Activated T-cell treated with anti-CD3 and anti-CD28 coated beads, Interleukin-2, amount 50 U/mL, for 1 hour (primary cell): Measurements from ENCODE around the gene NSMCE3.
"Not testable (repeated sequence)": the region's sequence is repeated elsewhere in the genome, so short reads cannot be mapped to it uniquely, and the experiment has no call there.

Experiments used
- DNase-seq: peaks from one replicate; pipeline ENCODE4 v3.0.0-alpha.2; 2020

The NSMCE3 gene

GRCh38 chr15:29268706-29269484 is 727 bp downstream of the NSMCE3 start:
- DNase-seq: no peak

GRCh38 chr15:29266052-29266582 is 3.5 kb downstream of the NSMCE3 start:
- no peak for DNase-seq

- no peak for DNase-seq
Measured at GRCh38 chr15:29263289-29263688, 6.3 kb downstream of the NSMCE3 start.

DNA sequence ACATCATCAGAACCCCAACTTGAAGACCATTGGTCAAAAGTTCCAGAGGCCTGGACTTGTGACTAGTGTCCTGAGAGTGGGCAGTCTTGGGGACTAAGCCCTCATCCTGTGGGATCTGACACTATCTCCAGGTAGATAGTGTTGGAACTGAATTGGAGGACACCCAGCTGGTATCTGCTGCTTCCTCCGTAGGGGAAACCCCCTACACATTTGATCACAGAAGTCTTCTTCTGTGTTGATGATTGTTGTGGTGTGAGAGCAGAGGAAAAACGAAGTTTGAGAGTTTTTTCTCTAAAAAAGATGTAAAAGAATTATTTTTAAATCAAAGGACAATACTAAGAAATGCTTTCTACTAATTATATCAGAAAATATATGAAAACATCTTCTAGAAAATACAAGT is 6.9 kb downstream of the NSMCE3 start:
- no peak for DNase-seq

DNA sequence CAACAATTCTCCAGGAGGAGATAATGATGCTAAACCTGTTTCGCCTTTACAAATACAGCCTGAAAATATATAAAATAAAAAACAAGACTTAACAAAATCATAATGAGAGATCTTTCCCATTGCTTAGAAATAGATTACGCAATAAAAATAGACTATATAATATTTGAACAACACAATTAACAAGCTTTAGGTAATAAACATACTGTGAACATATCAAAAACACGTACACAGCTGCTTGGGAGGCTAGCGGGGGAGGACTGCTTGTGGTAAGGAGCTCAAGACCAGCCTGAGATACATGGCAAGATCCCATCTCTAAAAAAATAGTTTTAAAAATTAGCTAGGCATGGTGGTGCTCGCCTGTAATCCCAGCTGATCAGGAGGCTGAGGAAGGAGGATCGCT is 8.7 kb downstream of the NSMCE3 start:
- DNase-seq: no peak

DNA sequence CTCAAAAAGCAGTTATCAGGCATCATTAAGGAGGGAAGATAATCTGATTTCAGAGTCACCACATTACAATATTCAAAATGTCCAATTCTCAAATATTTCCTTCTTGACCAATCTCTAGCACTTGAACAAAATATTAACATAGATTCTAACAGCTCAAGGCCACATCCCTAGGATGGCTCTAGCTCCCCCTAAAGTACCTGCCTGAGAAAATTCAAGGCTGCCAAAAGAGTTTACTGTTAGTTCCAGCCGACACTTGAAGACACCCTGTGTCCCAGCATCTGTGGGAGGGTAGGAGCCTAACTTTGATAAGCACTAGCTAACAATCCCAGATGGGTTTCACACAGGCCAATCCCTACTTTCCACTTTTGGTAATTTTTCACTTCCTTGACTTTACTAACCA is 10.4 kb downstream of the NSMCE3 start:
- no peak for DNase-seq

DNA sequence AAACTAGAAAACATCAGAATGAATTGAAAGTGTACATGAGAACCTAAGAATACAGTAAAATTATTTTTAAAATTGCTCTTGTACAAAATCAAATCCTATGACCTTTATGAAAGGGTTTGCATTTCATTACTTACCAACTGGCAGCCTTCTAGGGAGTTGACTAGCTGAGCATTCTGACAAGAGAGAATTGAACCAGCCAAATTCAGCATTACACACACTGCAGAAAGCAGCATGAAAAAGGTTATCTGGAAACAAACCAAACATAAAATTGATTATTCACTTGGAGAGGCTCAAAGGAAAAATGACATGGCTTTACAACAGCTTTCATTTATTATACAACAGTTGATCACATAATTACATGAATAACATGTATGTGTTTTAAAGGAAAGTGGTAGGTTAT is 17.4 kb downstream of the NSMCE3 start:
- DNase-seq: no peak

- DNase-seq: no peak
Measured at GRCh38 chr15:29244544-29244943, 25.1 kb downstream of the NSMCE3 start.

GRCh38 chr15:29244123-29244522 is 25.5 kb downstream of the NSMCE3 start:
- DNase-seq: no peak

DNA sequence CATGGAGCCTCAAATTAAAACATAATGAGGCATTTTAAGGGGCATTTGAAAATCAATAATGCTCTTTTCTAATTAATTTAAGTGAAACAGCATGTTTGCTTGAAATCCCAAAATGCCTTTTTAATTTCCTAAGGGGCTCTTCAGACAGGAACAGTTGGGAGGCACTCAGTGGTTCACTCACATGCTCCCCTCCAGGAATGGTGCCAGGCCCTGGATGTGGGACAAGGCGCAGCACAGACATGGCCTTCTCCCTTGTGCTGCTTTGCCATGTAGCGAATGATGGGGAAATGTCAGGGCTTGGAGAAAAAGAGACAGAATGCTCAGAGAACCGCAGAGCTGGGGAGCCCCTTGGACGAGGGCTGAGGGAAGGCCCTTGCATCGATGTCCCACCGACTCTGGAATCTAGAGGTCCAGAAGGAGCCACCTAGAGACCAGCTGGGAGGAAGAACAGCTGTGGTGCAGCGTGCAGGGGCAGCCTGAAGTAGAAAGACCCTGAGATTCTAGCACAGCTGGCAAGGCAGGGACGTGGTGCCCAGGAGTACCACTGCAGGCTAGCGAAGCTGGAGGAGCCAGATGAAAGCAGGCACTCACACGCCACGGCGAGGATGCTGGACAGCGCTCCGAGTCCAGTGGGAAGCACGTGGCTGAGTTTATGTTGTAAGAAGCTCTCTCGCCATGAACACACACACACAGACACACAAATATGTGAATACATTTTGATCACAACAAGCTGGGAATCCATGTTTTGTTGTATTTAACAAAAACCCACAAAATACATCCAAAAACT is 27.0 kb downstream of the NSMCE3 start:
- DNase-seq: no peak

DNA sequence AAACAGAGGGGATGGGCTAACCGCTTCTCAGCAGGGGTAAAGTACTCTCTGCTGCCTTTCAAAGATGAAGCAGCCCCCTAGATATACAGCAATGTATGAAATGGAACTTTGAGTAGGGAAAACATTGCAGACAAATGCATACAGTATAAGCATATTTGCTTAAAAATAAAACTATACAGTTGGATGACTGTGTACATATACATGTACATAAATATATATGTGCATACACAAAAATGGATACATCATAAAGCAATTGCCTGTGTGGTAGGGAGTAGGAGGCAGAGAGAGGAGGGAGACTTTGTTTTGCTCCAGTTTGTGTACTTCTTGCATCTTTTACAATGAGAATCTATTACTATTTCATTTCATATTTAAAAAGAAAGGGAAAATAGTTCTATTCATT is 28.4 kb downstream of the NSMCE3 start:
- no peak for DNase-seq

- no peak for DNase-seq
Measured at GRCh38 chr15:29239395-29239794, 30.2 kb downstream of the NSMCE3 start.

- no peak for DNase-seq
Measured at GRCh38 chr15:29233566-29233965, 36.1 kb downstream of the NSMCE3 start.

DNA sequence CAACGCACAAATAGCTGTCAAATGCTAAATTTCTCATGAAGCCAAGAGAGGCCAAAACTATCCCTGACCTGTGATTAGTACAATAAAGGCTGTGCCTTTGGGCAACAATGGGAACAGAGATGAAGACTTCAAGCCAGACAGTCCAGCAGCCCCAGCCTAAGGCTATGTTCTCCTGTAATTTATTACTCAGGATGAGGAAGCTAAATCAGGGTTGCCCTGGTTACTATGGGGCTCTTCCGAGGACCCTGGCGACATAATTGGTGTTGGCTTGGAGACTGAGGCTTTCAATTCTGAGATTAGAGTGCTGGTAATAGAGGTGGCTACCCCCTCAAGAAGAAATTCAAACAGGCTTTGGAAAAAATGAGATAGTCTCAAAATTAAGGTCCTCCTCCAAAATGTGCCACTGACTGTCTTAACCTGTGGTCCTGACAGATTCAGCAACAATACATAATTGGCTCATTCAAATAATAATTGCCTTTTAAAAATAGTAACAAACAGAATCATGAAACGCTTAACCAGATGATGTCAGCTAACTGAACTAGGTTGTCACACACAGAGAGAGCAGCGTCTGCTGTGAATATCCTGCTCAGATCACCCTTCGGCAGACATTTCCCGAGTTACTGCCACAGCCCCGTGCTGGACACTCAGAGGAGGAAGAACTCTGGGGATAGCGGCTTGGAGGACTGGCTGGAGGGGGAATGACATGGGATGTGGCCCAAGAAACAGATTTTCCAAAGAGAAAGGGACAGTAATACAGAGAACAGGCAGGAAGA is 43.0 kb downstream of the NSMCE3 start:
- no peak for DNase-seq

DNA sequence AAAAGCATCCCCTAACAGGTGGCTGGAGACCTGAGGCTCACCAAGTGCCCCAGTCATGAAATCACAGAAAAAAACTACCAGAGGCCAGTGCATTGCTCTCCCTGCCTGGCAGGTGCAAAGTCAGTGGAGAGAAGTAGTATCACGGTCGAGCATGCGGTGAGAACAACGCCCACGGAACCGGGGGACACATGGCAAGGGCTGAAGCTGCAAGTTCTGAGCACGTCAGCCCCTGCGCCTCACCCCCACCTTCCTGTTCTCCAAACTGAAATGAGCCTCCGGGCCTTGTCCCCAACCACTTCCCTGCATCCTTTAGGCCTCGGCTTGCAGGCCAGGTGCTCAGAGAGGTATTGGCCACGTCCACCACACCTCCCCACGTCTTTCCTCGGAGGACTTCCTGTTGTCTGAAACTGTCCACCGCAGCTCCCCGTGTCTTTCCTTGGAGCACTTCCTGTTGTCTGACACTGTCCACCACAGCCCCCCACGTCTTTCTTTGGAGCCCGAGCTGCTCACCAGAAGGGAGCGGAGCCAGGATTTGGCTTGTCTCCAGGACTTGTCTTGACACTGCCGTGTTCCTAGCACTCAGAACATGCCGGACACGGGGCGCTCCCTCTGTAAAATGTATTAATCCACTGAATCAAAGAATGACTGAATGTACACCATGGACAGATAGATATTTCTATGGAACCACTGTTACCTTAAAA is 43.9 kb downstream of the NSMCE3 start:
- no peak for DNase-seq

DNA sequence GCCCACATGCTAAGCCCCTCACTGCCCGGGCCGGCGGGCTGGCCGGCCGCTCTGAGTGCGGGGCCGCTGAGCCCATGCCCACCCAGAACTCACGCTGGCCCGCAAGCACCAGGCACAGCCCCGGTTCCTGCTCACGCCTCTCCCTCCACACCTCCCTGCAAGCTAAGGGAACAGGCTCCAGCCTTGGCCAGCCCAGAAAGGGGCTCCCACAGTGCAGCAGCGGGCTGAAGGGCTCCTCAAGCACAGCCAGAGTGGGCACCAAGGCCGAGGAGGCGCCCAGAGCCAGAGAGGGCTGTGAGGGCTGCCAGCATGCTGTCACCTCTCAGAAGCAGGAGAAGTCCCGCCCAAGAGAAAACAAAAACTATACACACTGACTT is 44.6 kb downstream of the NSMCE3 start:
- DNase-seq: not testable (repeated sequence)

DNA sequence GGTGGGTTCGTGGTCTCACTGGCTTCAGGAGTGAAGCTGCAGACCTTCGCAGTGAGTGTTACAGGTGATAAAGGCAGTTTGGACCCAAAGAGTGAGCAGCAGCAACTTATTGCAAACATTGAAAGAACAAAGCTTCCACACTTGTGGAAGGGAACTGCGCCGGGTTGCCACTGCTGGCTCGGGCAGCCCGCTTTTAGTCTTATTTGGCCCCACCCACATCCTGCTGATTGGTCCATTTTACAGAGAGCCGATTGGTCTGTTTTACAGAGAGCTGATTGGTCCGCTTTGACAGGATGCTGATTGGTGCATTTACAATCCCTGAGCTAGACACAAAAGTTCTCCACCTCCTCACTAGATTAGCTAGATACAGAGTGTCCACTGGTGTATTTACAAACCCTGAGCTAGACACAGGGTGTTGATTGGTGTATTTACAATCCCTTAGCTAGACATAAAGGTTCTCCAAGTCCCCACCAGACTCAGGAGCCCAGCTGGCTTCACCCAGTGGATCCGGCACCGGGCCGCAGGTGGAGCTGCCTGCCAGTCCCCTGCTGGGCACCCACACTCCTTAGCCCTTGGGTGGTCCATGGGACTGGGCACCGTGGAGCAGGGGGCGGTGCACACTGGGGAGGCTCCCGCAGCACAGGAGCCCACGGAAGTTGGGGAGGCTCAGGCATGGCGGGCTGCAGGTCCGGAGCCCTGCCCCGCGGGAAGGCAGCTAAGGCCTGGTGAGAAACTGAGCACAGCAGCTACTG is 45.2 kb downstream of the NSMCE3 start:
- not testable (repeated sequence) for DNase-seq

GRCh38 chr15:29223640-29224039 is 46.0 kb downstream of the NSMCE3 start:
- DNase-seq: no peak

GRCh38 chr15:29222129-29222853 is 47.3 kb downstream of the NSMCE3 start:
- DNase-seq: no peak

DNA sequence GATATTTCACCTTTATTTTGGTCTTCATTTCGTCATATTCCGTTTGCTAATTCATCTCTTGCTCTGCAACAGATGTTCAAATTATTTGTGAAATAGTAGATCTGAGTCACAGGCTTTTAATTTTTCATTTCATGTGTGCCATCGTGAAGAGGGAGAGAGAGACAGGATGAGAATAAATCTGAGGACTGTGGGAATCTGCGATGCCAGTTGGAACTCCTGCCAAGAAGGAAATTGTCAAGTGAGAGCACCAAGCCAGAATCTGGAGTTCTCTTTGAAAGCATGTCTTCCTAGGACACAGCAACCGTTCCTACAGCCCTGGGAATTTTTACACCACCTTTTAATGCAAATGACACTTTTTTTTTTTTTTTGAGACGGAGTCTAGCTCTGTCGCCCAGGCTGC is 48.8 kb downstream of the NSMCE3 start:
- DNase-seq: no peak

DNA sequence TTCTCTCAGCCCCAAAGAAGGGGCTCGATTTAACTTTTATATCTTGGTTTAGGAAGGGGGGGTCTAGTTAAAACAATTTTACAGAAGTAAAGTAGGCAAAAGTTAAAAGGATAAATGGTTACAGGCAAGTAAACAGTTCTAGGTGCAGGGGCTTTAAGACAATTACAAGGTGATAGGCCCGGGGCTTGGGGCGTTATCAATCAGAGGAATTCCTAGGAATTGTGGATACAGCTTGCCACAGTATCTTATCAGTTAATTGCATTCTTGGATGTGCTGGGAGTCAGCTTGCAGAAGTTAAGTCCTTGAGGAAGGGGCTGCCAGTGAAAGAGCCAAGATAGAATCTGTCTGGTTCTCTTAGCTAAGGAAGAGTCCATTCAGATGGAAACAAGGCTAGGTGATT is 52.7 kb downstream of the NSMCE3 start:
- DNase-seq: no peak
